Measurements from ENCODE around the gene TBL3.
"Not testable (repeated sequence)": the region's sequence is repeated elsewhere in the genome, so short reads cannot be mapped to it uniquely, and the experiment has no call there.

Gene TBL3

GRCh38 chr16:1939833-1940232 is 32.0 kb upstream of the TBL3 start:
- Mint-ChIP-seq H3K36me3 (peaks cover 25 to 29% of the 10 kb centered on the region in 2 donors), H3K4me1 (peaks cover 12 to 28% of the 10 kb centered on the region in 2 donors)
- not testable (repeated sequence) for H3K27me3 Mint-ChIP-seq; ATAC-seq (replicated peaks); H3K27ac Mint-ChIP-seq; H3K9me3 Mint-ChIP-seq; DNase-seq; H3K4me3 Mint-ChIP-seq

- H3K4me3 Mint-ChIP-seq, result no peak overlapping the region
- H3K36me3 Mint-ChIP-seq, result peaks cover 25 to 29% of the 10 kb centered on the region in 2 donors
- H3K27me3 Mint-ChIP-seq, result no peaks in the 10 kb centered on the region
- H3K9me3 Mint-ChIP-seq, result no peaks in the 10 kb centered on the region
- H3K27ac Mint-ChIP-seq, result no peak overlapping the region
- DNase-seq (no peak), ATAC-seq (replicated peaks) (no peak)
- H3K4me1 Mint-ChIP-seq, result peaks cover 12 to 28% of the 10 kb centered on the region in 2 donors
These were observed 31.3 kb upstream of the TBL3 start for GRCh38 chr16:1940273-1941161.

- Mint-ChIP-seq H3K4me3 (peak overlapping the region; percentile 93 to 98), H3K36me3 (peaks cover 25 to 29% of the 10 kb centered on the region in 2 donors), H3K9me3 (no peaks in the 10 kb centered on the region), H3K27ac (peak overlapping the region; percentile 37), H3K27me3 (no peaks in the 10 kb centered on the region), H3K4me1 (peaks cover 12 to 28% of the 10 kb centered on the region in 2 donors)
- no peak for DNase-seq
- no peak for ATAC-seq (replicated peaks)
These were observed 30.4 kb upstream of the TBL3 start for GRCh38 chr16:1941162-1942046.

GRCh38 chr16:1942047-1942809 is 29.6 kb upstream of the TBL3 start:
- H3K36me3 Mint-ChIP-seq, result peaks cover 20 to 23% of the 10 kb centered on the region in 2 donors
- H3K4me3 Mint-ChIP-seq, result peak overlapping the region; percentile 93 to 98
- peak overlapping the region; percentile 37 for H3K27ac Mint-ChIP-seq
- peaks cover 12 to 28% of the 10 kb centered on the region in 2 donors for H3K4me1 Mint-ChIP-seq
- DNase-seq (peak; percentile 32), ATAC-seq (replicated peaks) (peak; percentile 33 to 50)
- no peaks in the 10 kb centered on the region for H3K9me3 Mint-ChIP-seq
- H3K27me3 Mint-ChIP-seq, result no peaks in the 10 kb centered on the region

GRCh38 chr16:1942810-1943726 is 28.8 kb upstream of the TBL3 start, which contains the start of gene MSRB1:
Gene MSRB1 (minus strand): TSS chr16:1943199. CDS start chr16:1943156, 43 bp downstream.
- H3K27ac Mint-ChIP-seq, result peak within 1 kb of the TSS; percentile 95
- H3K27me3 Mint-ChIP-seq, result no peaks in the 10 kb centered on the region
- DNase-seq, result peak; percentile 98
- H3K36me3 Mint-ChIP-seq, result peaks cover 17 to 20% of the 10 kb centered on the region in 2 donors
- H3K4me3 Mint-ChIP-seq, result peak within 1 kb of the TSS; percentile 93 to 98
- ATAC-seq (replicated peaks), result peak; percentile 91 to 95
- no peaks in the 10 kb centered on the region for H3K9me3 Mint-ChIP-seq
- H3K4me1 Mint-ChIP-seq, result peaks cover 14 to 28% of the 10 kb centered on the region in 2 donors

- H3K4me1 Mint-ChIP-seq, result peaks cover 14 to 24% of the 10 kb centered on the region in 2 donors
- H3K9me3 Mint-ChIP-seq, result no peaks in the 10 kb centered on the region
- no peak for ATAC-seq (replicated peaks)
- peak overlapping the region; percentile 50 to 51 for H3K4me3 Mint-ChIP-seq
- no peak for DNase-seq
- peak overlapping the region; percentile 25 for H3K27ac Mint-ChIP-seq
- H3K27me3 Mint-ChIP-seq, result no peaks in the 10 kb centered on the region
- H3K36me3 Mint-ChIP-seq, result peaks cover 4 to 7% of the 10 kb centered on the region in 2 donors
These were observed 27.1 kb upstream of the TBL3 start for GRCh38 chr16:1944612-1945199.

GRCh38 chr16:1945559-1946391 is 26.1 kb upstream of the TBL3 start:
- DNase-seq (no peak), ATAC-seq (replicated peaks) (no peak)
- Mint-ChIP-seq H3K27ac (no peak overlapping the region), H3K9me3 (no peaks in the 10 kb centered on the region), H3K27me3 (no peaks in the 10 kb centered on the region), H3K36me3 (no peaks in the 10 kb centered on the region), H3K4me1 (peaks cover 14 to 23% of the 10 kb centered on the region in 2 donors), H3K4me3 (no peak overlapping the region)

GRCh38 chr16:1946495-1947368 is 25.1 kb upstream of the TBL3 start:
- ATAC-seq (replicated peaks) (no peak), DNase-seq (no peak)
- Mint-ChIP-seq H3K4me3 (no peak overlapping the region), H3K36me3 (no peaks in the 10 kb centered on the region), H3K9me3 (no peaks in the 10 kb centered on the region), H3K27me3 (peaks cover 0 to 4% of the 10 kb centered on the region in 2 donors), H3K27ac (no peak overlapping the region), H3K4me1 (peaks cover 10 to 13% of the 10 kb centered on the region in 2 donors)

GRCh38 chr16:1947369-1947670 is 24.5 kb upstream of the TBL3 start:
- no peak for DNase-seq
- Mint-ChIP-seq H3K27me3 (peaks cover 0 to 4% of the 10 kb centered on the region in 2 donors), H3K4me1 (peaks cover 5 to 7% of the 10 kb centered on the region in 2 donors), H3K27ac (no peak overlapping the region), H3K4me3 (no peak overlapping the region), H3K9me3 (no peaks in the 10 kb centered on the region), H3K36me3 (no peaks in the 10 kb centered on the region)
- ATAC-seq (replicated peaks), result no peak

GRCh38 chr16:1949507-1949906 is 22.3 kb upstream of the TBL3 start:
- no peak for ATAC-seq (replicated peaks)
- DNase-seq, result no peak
- no peaks in the 10 kb centered on the region for H3K9me3 Mint-ChIP-seq
- H3K4me3 Mint-ChIP-seq, result no peak overlapping the region
- no peak overlapping the region for H3K27ac Mint-ChIP-seq
- H3K36me3 Mint-ChIP-seq, result no peaks in the 10 kb centered on the region
- peaks cover 0 to 2% of the 10 kb centered on the region in 2 donors for H3K4me1 Mint-ChIP-seq
- H3K27me3 Mint-ChIP-seq, result peaks cover 4 to 5% of the 10 kb centered on the region in 2 donors

- H3K4me3 Mint-ChIP-seq, result no peak overlapping the region
- no peaks in the 10 kb centered on the region for H3K9me3 Mint-ChIP-seq
These were observed 21.8 kb upstream of the TBL3 start for GRCh38 chr16:1950047-1950446.

More at GRCh38 chr16:1950047-1950446, 21.8 kb upstream of the TBL3 start:
- no peaks in the 10 kb centered on the region for H3K36me3 Mint-ChIP-seq
- no peak for ATAC-seq (replicated peaks)
- peaks cover 0 to 2% of the 10 kb centered on the region in 2 donors for H3K4me1 Mint-ChIP-seq
- H3K27ac Mint-ChIP-seq, result no peak overlapping the region
- no peak for DNase-seq
- peaks cover 4 to 5% of the 10 kb centered on the region in 2 donors for H3K27me3 Mint-ChIP-seq

Data from stimulated activated naive B cell treated with anti-CD40 and anti-IgM and Interleukin-4, amounts not matched to agents 10 μg/mL and 1 μg/mL and 100 μg/mL, for 72 hours (primary cell).